PFSK-1 (cell line): ENCODE measurements around the gene CUL4A.

Experiments
- POLR2AphosphoS5 ChIP-seq: IDR thresholded peaks from 2 replicates; pipeline ENCODE4 v1.6.1; 2012; ENCODE audit warnings: low read depth, mild to moderate bottlenecking, control low read depth, low read length, moderate library complexity
- REST ChIP-seq, 2 experiments: IDR thresholded peaks; 2 replicates each; pipeline versions ENCODE4 v1.6.1 to v1.8.0; 2011 to 2012; ENCODE audit warnings: low read depth in 2 of 2, low read length in 2 of 2, control low read depth in 1 of 2, inconsistent platforms in 1 of 2, mild to moderate bottlenecking in 1 of 2, moderate library complexity in 1 of 2; ENCODE audit not compliant: insufficient read depth in 1 of 2
- SIN3A ChIP-seq: IDR thresholded peaks from 2 replicates; pipeline ENCODE4 v1.6.1; 2012; ENCODE audit warnings: mild to moderate bottlenecking, low read length, moderate library complexity, borderline replicate concordance; ENCODE audit not compliant: insufficient read depth
- TAF1 ChIP-seq: IDR thresholded peaks from 2 replicates; pipeline ENCODE4 v1.6.1; 2012; ENCODE audit warnings: low read length, control low read depth, borderline replicate concordance; ENCODE audit not compliant: insufficient read depth

DNA sequence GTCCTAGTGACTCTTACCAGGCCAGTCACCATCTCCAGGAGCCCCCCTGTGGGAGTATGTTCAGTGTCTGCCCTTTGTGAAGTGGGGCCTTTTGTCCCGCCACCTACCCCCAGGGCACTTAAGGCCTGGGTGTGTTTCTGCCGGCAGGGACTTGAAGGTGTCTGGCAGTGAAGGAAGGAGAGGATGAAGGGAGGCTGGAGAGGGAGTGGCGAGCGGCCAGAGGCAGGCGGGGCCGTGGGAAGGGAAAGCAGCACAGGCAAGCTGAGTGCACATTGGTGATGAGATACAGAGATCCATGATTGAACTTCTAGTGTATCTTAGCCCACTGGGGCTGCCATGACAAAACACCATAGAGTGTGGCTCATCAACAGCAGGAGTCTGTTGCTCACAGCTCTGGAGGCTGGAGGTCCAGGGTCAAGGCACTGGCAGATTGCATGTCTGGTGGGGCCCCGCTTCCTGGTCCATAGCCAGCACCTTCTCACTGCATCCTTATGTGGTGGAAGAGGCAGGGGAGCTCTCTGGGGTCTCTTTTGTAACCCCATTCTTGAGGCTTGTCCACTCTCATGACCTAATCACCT lies 17.5 kb downstream of the CUL4A start:
- TF ChIP-seq POLR2AphosphoS5 (no peak), REST (IDR thresholded peaks at IDR 0.05; ENCODE audit: insufficient read depth in 1 of 2, low read depth in 2 of 2, low read length in 2 of 2) (no peak), TAF1 (no peak), SIN3A (no peak)
